ENCODE measurements around the gene KCMF1. TPM values are rescaled to one million over a fixed set of nuclear protein-coding genes. Genes with fewer than 3 reads are reported as not detected.

KCMF1 gene
- total RNA-seq, 1 donor from 2014 or later = 105 TPM

DNA sequence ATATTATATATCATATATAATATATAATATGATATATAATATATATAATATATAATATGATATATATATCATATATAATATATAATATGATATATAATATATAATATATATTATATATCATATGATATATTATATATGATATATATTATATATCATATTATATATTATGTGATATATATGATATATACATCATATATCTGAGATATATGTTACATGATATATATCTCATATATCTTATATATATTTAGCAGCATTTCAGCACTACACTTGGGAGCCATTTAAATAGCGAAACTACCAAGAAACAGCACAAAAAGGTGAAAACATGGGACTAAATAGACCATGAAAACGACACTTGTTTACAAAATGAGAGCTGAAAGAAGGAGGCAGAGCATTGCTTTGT is 37.3 kb downstream of the KCMF1 start:
- Histone ChIP-seq H3K79me2 (ENCODE audit: insufficient read depth, low read length) (peaks cover 96% of the 10 kb centered on the region), H3K27ac (ENCODE audit: low read depth, low read length) (no peak overlapping the region), H4K20me1 (ENCODE audit: insufficient read depth, low read length) (peaks cover 85% of the 10 kb centered on the region), H3K4me3 (ENCODE audit: insufficient read depth, low read depth, low read length) (no peak overlapping the region), H3K4me1 (ENCODE audit: insufficient read depth, low read length) (peaks cover 4% of the 10 kb centered on the region), H3K4me2 (ENCODE audit: low read length) (no peak overlapping the region), H2AFZ (ENCODE audit: low read depth, low read length) (no peak overlapping the region), H3K27me3 (ENCODE audit: insufficient read depth, low read length) (no peaks in the 10 kb centered on the region), H3K9ac (ENCODE audit: low read length) (no peak overlapping the region), H3K36me3 (ENCODE audit: insufficient read depth, low read length) (no peaks in the 10 kb centered on the region), H3K9me3 (ENCODE audit: insufficient read depth, low read depth, low read length) (no peaks in the 10 kb centered on the region)
- no peak overlapping the region for H3K4me3 Mint-ChIP-seq (ENCODE audit: unreplicated experiment)
- H3K27ac Mint-ChIP-seq (ENCODE audit: unreplicated experiment) = no peak overlapping the region
- TF ChIP-seq EZH2 (IDR thresholded peaks at IDR 0.05; ENCODE audit: insufficient read depth, low read length) = no peak
- TF ChIP-seq, protein P1, sequence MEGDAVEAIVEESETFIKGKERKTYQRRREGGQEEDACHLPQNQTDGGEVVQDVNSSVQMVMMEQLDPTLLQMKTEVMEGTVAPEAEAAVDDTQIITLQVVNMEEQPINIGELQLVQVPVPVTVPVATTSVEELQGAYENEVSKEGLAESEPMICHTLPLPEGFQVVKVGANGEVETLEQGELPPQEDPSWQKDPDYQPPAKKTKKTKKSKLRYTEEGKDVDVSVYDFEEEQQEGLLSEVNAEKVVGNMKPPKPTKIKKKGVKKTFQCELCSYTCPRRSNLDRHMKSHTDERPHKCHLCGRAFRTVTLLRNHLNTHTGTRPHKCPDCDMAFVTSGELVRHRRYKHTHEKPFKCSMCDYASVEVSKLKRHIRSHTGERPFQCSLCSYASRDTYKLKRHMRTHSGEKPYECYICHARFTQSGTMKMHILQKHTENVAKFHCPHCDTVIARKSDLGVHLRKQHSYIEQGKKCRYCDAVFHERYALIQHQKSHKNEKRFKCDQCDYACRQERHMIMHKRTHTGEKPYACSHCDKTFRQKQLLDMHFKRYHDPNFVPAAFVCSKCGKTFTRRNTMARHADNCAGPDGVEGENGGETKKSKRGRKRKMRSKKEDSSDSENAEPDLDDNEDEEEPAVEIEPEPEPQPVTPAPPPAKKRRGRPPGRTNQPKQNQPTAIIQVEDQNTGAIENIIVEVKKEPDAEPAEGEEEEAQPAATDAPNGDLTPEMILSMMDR (IDR thresholded peaks at IDR 0.05; ENCODE audit: insufficient read depth, low read depth, low read length) = no peak
- peaks cover 4% of the 10 kb centered on the region for H3K9me3 Mint-ChIP-seq (ENCODE audit: unreplicated experiment)
- peaks cover 21% of the 10 kb centered on the region for H3K36me3 Mint-ChIP-seq (ENCODE audit: low read depth, unreplicated experiment)
- no peak for DNase-seq (ENCODE audit: low read depth)
- peaks cover 22% of the 10 kb centered on the region for H3K4me1 Mint-ChIP-seq (ENCODE audit: low read depth, unreplicated experiment)
- no peak for FAIRE-seq
- H3K27me3 Mint-ChIP-seq (ENCODE audit: low read depth, unreplicated experiment) = no peaks in the 10 kb centered on the region

DNA sequence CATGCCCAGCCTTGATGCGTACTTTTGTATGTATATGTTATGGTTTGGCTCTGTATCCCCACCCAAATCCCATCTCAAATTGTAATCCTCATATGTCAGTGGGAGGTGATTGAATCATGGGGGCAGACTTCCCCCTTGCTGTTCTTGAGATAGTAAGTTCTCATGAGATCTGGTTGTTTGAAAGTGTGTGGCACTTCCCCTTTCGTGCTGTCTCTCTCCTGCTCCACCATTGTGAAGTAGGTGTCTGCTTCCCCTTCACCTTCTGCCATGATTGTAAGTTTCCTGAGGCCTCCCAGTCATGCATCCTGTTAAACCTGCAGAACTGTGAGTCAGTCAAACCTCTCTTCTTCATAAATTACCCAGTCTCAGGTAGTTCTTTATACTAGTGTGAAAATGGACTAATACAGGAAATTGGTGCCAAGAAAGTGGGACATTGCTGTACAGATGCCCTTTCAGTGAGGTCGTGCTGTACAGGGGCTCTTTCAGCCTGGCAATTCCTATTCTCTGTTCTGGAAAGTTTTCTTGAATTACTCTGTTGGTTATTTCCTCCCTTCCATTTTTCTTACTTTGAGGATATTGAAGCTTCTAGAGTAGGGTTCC is 38.2 kb downstream of the KCMF1 start:
- FAIRE-seq (no peak), DNase-seq (ENCODE audit: low read depth) (no peak)
- Histone ChIP-seq H2AFZ (ENCODE audit: low read depth, low read length) (no peak overlapping the region), H3K9ac (ENCODE audit: low read length) (no peak overlapping the region), H3K36me3 (ENCODE audit: insufficient read depth, low read length) (no peaks in the 10 kb centered on the region), H3K79me2 (ENCODE audit: insufficient read depth, low read length) (peaks cover 96% of the 10 kb centered on the region), H4K20me1 (ENCODE audit: insufficient read depth, low read length) (peaks cover 85% of the 10 kb centered on the region), H3K4me3 (ENCODE audit: insufficient read depth, low read depth, low read length) (no peak overlapping the region), H3K27ac (ENCODE audit: low read depth, low read length) (no peak overlapping the region), H3K27me3 (ENCODE audit: insufficient read depth, low read length) (no peaks in the 10 kb centered on the region), H3K9me3 (ENCODE audit: insufficient read depth, low read depth, low read length) (no peaks in the 10 kb centered on the region), H3K4me2 (ENCODE audit: low read length) (no peak overlapping the region), H3K4me1 (ENCODE audit: insufficient read depth, low read length) (no peaks in the 10 kb centered on the region)
- Mint-ChIP-seq H3K27me3 (ENCODE audit: low read depth, unreplicated experiment) (no peaks in the 10 kb centered on the region), H3K4me1 (ENCODE audit: low read depth, unreplicated experiment) (peaks cover 25% of the 10 kb centered on the region), H3K36me3 (ENCODE audit: low read depth, unreplicated experiment) (peaks cover 17% of the 10 kb centered on the region), H3K9me3 (ENCODE audit: unreplicated experiment) (peaks cover 4% of the 10 kb centered on the region), H3K4me3 (ENCODE audit: unreplicated experiment) (no peak overlapping the region), H3K27ac (ENCODE audit: unreplicated experiment) (no peak overlapping the region)
- TF ChIP-seq, protein P1 (IDR thresholded peaks at IDR 0.05; ENCODE audit: insufficient read depth, low read depth, low read length) = no peak
- no peak for TF ChIP-seq EZH2 (IDR thresholded peaks at IDR 0.05; ENCODE audit: insufficient read depth, low read length)

DNA sequence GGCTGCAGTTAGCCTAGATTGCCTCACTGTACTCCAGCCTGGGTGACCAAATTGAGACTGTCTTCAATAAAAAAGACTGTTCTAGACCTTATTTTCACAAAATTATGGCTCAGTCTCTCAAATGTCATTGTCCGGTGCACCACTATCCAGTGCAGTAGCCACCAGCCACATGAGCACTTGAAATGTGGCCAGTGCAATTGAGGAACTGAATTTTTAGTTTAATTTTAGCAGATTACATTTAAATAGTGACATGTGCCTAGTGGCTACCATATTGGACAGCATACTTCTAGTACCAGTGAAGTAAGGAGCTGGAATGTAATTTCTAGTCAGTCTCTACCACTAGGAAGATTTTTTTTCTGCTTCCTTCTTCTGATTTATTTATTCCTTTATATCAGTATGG is 39.4 kb downstream of the KCMF1 start:
- Histone ChIP-seq H3K79me2 (ENCODE audit: insufficient read depth, low read length) (peaks cover 91% of the 10 kb centered on the region), H3K4me3 (ENCODE audit: insufficient read depth, low read depth, low read length) (no peak overlapping the region), H3K4me1 (ENCODE audit: insufficient read depth, low read length) (no peaks in the 10 kb centered on the region), H4K20me1 (ENCODE audit: insufficient read depth, low read length) (peaks cover 93% of the 10 kb centered on the region), H3K27ac (ENCODE audit: low read depth, low read length) (no peak overlapping the region), H3K9me3 (ENCODE audit: insufficient read depth, low read depth, low read length) (no peaks in the 10 kb centered on the region), H3K36me3 (ENCODE audit: insufficient read depth, low read length) (no peaks in the 10 kb centered on the region), H3K4me2 (ENCODE audit: low read length) (no peak overlapping the region), H3K27me3 (ENCODE audit: insufficient read depth, low read length) (no peaks in the 10 kb centered on the region), H2AFZ (ENCODE audit: low read depth, low read length) (no peak overlapping the region), H3K9ac (ENCODE audit: low read length) (no peak overlapping the region)
- peaks cover 34% of the 10 kb centered on the region for H3K4me1 Mint-ChIP-seq (ENCODE audit: low read depth, unreplicated experiment)
- no peaks in the 10 kb centered on the region for H3K27me3 Mint-ChIP-seq (ENCODE audit: low read depth, unreplicated experiment)
- DNase-seq (ENCODE audit: low read depth) (no peak), FAIRE-seq (no peak)
- peaks cover 4% of the 10 kb centered on the region for H3K9me3 Mint-ChIP-seq (ENCODE audit: unreplicated experiment)
- peaks cover 17% of the 10 kb centered on the region for H3K36me3 Mint-ChIP-seq (ENCODE audit: low read depth, unreplicated experiment)
- H3K4me3 Mint-ChIP-seq (ENCODE audit: unreplicated experiment) = no peak overlapping the region
- TF ChIP-seq, protein P1 (IDR thresholded peaks at IDR 0.05; ENCODE audit: insufficient read depth, low read depth, low read length) = no peak
- TF ChIP-seq EZH2 (IDR thresholded peaks at IDR 0.05; ENCODE audit: insufficient read depth, low read length) = no peak
- H3K27ac Mint-ChIP-seq (ENCODE audit: unreplicated experiment) = no peak overlapping the region
